ENCODE results near the gene WAPL.

- TF ChIP-seq C11orf30 (IDR thresholded peaks at IDR 0.05; ENCODE audit: low read depth) = no peak
- no peak for TF ChIP-seq ARNT (IDR thresholded peaks at IDR 0.05)
- TF ChIP-seq RAD21 (CRISPR knock-in tag; conservative IDR thresholded peaks at IDR 0.05 in 1 of 2, IDR thresholded peaks at IDR 0.05 in 1 of 2) = no peak
- TF ChIP-seq CTCF (IDR thresholded peaks at IDR 0.05 in 2 of 3, conservative IDR thresholded peaks at IDR 0.05 in 1 of 3; ENCODE audit: insufficient read depth in 2 of 3, low read depth in 1 of 3, low read length in 3 of 3) = no peak
- TF ChIP-seq ZNF280B (CRISPR knock-in tag; IDR thresholded peaks at IDR 0.05) = no peak
Measured at GRCh38 chr10:86451604-86451960, 70.0 kb downstream of the WAPL start.

All from K562 (cell line).